Hepatocyte (in vitro differentiated cells): ENCODE data around the gene EFNA4.

Experiments used
- CTCF ChIP-seq: fragments of 200-600 bp; sonication (generic); IDR thresholded peaks from 2 replicates; pipeline ENCODE4 v1.5.1; 2016; ENCODE audit warnings: antibody characterized with exemption, mild to moderate bottlenecking; ENCODE audit not compliant: poor library complexity
- EZH2 ChIP-seq: fragments of 200-600 bp; sonication (generic); IDR thresholded peaks from 2 replicates; pipeline ENCODE4 v1.6.1; 2016; ENCODE audit warnings: antibody characterized with exemption, mild to moderate bottlenecking, borderline replicate concordance
- EZH2phosphoT487 ChIP-seq: fragments of 200-600 bp; sonication (generic); IDR thresholded peaks from one replicate; pipeline ENCODE4 v1.6.1; 2018; ENCODE audit warnings: antibody characterized with exemption, mild to moderate bottlenecking, low read depth, moderate library complexity; ENCODE audit not compliant: unreplicated experiment, severe bottlenecking

GRCh38 chr1:155078469-155079209, 15.1 kb downstream of the EFNA4 start, which contains the start of gene EFNA3:
- no peak for TF ChIP-seq CTCF
- TF ChIP-seq EZH2phosphoT487, result no peak
- peak; percentile 50 for TF ChIP-seq EZH2
